ENCODE measurements around the gene EMP2. TPM values are rescaled to one million over a fixed set of nuclear protein-coding genes. Genes with fewer than 3 reads are reported as not detected.
A peak's percentile ranks its signal among the peaks of the same experiment; 100 is the strongest.

Gene EMP2
- total RNA-seq = 10 to 100 TPM; 46.9 to 69.2 (median 66.0) TPM

GRCh38 chr16:10579965-10580882, at the start of gene EMP2:
Gene EMP2 (minus strand): TSS chr16:10580598. CDS start chr16:10547617, 32,981 bp downstream.
- Histone ChIP-seq H3K9me3 (no peaks in the 10 kb centered on the region), H3K36me3 (no peaks in the 10 kb centered on the region), H3K27me3 (no peaks in the 10 kb centered on the region), H3K4me1 (peaks cover 16 to 17% of the 10 kb centered on the region in 2 donors), H3K27ac (peak within 1 kb of the TSS; percentile 89 to 99), H3K4me3 (peak within 1 kb of the TSS; percentile 76 to 100 (median 79))
- intact Hi-C loops (cut with DNase I; ENCODE audit: low total_unique reads) = no loop called here
- peak; percentile 66 for TF ChIP-seq POLR2A (IDR thresholded peaks at IDR 0.05)
- TF ChIP-seq POLR2AphosphoS5 (IDR thresholded peaks at IDR 0.05) = peak in 2 of 3 donors; percentile 24 to 60
- TF ChIP-seq CTCF (IDR thresholded peaks at IDR 0.05) = peak; percentile 27 to 60 (median 47)
- DNase-seq (ENCODE audit: low spot score in 2 of 2) = peak; percentile 60 to 72

- Histone ChIP-seq H3K9me3 (peaks cover 0 to 3% of the 10 kb centered on the region in 2 donors), H3K27ac (no peak overlapping the region), H3K4me1 (no peaks in the 10 kb centered on the region), H3K4me3 (no peak overlapping the region), H3K36me3 (no peaks in the 10 kb centered on the region), H3K27me3 (no peaks in the 10 kb centered on the region)
- no peak for TF ChIP-seq CTCF (IDR thresholded peaks at IDR 0.05)
- TF ChIP-seq POLR2AphosphoS5 (IDR thresholded peaks at IDR 0.05) = no peak
- no peak for TF ChIP-seq POLR2A (IDR thresholded peaks at IDR 0.05)
- DNase-seq (ENCODE audit: low spot score in 2 of 2) = no peak
- intact Hi-C loops (cut with DNase I; ENCODE audit: low total_unique reads) = no loop called here
These were observed 49.2 kb upstream of the EMP2 start for GRCh38 chr16:10629592-10629963.

- Histone ChIP-seq H3K4me1 (no peaks in the 10 kb centered on the region), H3K4me3 (no peak overlapping the region), H3K9me3 (no peaks in the 10 kb centered on the region), H3K27ac (no peak overlapping the region), H3K36me3 (no peaks in the 10 kb centered on the region), H3K27me3 (no peaks in the 10 kb centered on the region)
- DNase-seq (ENCODE audit: low spot score in 2 of 2) = no peak
- intact Hi-C loops (cut with DNase I; ENCODE audit: low total_unique reads) = no loop called here
- TF ChIP-seq POLR2AphosphoS5 (IDR thresholded peaks at IDR 0.05) (no peak), POLR2A (IDR thresholded peaks at IDR 0.05) (no peak), CTCF (IDR thresholded peaks at IDR 0.05) (no peak)
These were observed 45.4 kb upstream of the EMP2 start for GRCh38 chr16:10625595-10626357.

GRCh38 chr16:10624527-10624926, 44.1 kb upstream of the EMP2 start:
- no peaks in the 10 kb centered on the region for H3K9me3 ChIP-seq
- TF ChIP-seq POLR2A (IDR thresholded peaks at IDR 0.05) (no peak), POLR2AphosphoS5 (IDR thresholded peaks at IDR 0.05) (no peak), CTCF (IDR thresholded peaks at IDR 0.05) (no peak)
- H3K36me3 ChIP-seq = no peaks in the 10 kb centered on the region
- intact Hi-C loops (cut with DNase I; ENCODE audit: low total_unique reads) = no loop called here
- H3K4me3 ChIP-seq = no peak overlapping the region
- no peaks in the 10 kb centered on the region for H3K4me1 ChIP-seq
- DNase-seq (ENCODE audit: low spot score in 2 of 2) = no peak
- no peaks in the 10 kb centered on the region for H3K27me3 ChIP-seq
- H3K27ac ChIP-seq = no peak overlapping the region

- Histone ChIP-seq H3K4me1 (peaks cover 0 to 2% of the 10 kb centered on the region in 2 donors), H3K4me3 (no peak overlapping the region), H3K36me3 (no peaks in the 10 kb centered on the region), H3K27me3 (no peaks in the 10 kb centered on the region), H3K9me3 (no peaks in the 10 kb centered on the region), H3K27ac (no peak overlapping the region)
- intact Hi-C loops (cut with DNase I; ENCODE audit: low total_unique reads) = no loop called here
- DNase-seq (ENCODE audit: low spot score in 2 of 2) = no peak
- TF ChIP-seq CTCF (IDR thresholded peaks at IDR 0.05) (no peak), POLR2A (IDR thresholded peaks at IDR 0.05) (no peak), POLR2AphosphoS5 (IDR thresholded peaks at IDR 0.05) (no peak)
These were observed 42.7 kb upstream of the EMP2 start for GRCh38 chr16:10623059-10623458.
